SK-N-SH treated with all-trans-retinoic acid at 6 μM for 48 hours (cell line): Measurements from ENCODE around the gene PPP4R3A.

Experiments used
- ATAC-seq: fragments of 200-7000 bp; cut with Tn5 transposase; 3 replicates; pipeline ENCODE4 v1.9.1; 2020; ENCODE audit warnings: mild to moderate bottlenecking, moderate library complexity
- ARNTL ChIP-seq: fragments of 450-650 bp; formaldehyde crosslinking; IDR thresholded peaks from 2 replicates; pipeline ENCODE4 v1.5.0; 2020; ENCODE audit warnings: low read depth, mild to moderate bottlenecking, moderate library complexity, borderline replicate concordance
- BACH2 ChIP-seq: fragments of 250-450 bp; sonication (Bioruptor Pico); IDR thresholded peaks from 2 replicates; pipeline ENCODE4 v1.9.0; 2021; ENCODE audit warnings: mild to moderate bottlenecking, borderline replicate concordance
- CSDC2 ChIP-seq: fragments of 250-450 bp; sonication (Bioruptor Pico); IDR thresholded peaks from 2 replicates; pipeline ENCODE4 v1.5.0; 2020; ENCODE audit warnings: mild to moderate bottlenecking, moderate library complexity
- ESRRG ChIP-seq: fragments of 250-450 bp; sonication (Bioruptor Pico); IDR thresholded peaks from 2 replicates; pipeline ENCODE4 v1.6.1; 2021; ENCODE audit warnings: mild to moderate bottlenecking
- GLIS3 ChIP-seq: fragments of 250-450 bp; sonication (Bioruptor Pico); IDR thresholded peaks from 2 replicates; pipeline ENCODE4 v1.5.0; 2020; ENCODE audit warnings: mild to moderate bottlenecking, moderate library complexity
- ISL1 ChIP-seq: fragments of 250-450 bp; sonication (Bioruptor Pico); IDR thresholded peaks from 2 replicates; pipeline ENCODE4 v2.1.2; 2022; ENCODE audit warnings: mild to moderate bottlenecking, moderate library complexity
- OSR1 ChIP-seq: fragments of 250-450 bp; sonication (Bioruptor Pico); IDR thresholded peaks from 2 replicates; pipeline ENCODE4 v1.8.0; 2022; ENCODE audit warnings: moderate library complexity, mild to moderate bottlenecking, inconsistent platforms
- PPARA ChIP-seq: fragments of 250-450 bp; sonication (Bioruptor Pico); IDR thresholded peaks from 2 replicates; pipeline ENCODE4 v1.5.0; 2020; ENCODE audit warnings: mild to moderate bottlenecking, borderline replicate concordance
- RARB ChIP-seq: fragments of 250-450 bp; sonication (Bioruptor Pico); IDR thresholded peaks from 2 replicates; pipeline ENCODE4 v1.8.0; 2021; ENCODE audit warnings: mild to moderate bottlenecking, moderate library complexity
- SNAI2 ChIP-seq: fragments of 250-450 bp; sonication (Bioruptor Pico); IDR thresholded peaks from 2 replicates; pipeline ENCODE4 v1.5.0; 2020; ENCODE audit warnings: mild to moderate bottlenecking, moderate library complexity
- TCF4 ChIP-seq: fragments of 250-450 bp; sonication (Bioruptor Pico); IDR thresholded peaks from 2 replicates; pipeline ENCODE4 v1.8.0; 2021; ENCODE audit warnings: mild to moderate bottlenecking, moderate library complexity, borderline replicate concordance
- TOX ChIP-seq: fragments of 250-450 bp; sonication (Bioruptor Pico); IDR thresholded peaks from 2 replicates; pipeline ENCODE4 v1.8.0; 2021; ENCODE audit warnings: mild to moderate bottlenecking, moderate library complexity, borderline replicate concordance
- ZC3H10 ChIP-seq: fragments of 250-450 bp; sonication (Bioruptor Pico); IDR thresholded peaks from 2 replicates; pipeline ENCODE4 v1.5.1; 2021; ENCODE audit warnings: mild to moderate bottlenecking, moderate library complexity
- ZFP3 ChIP-seq: fragments of 250-450 bp; sonication (Bioruptor Pico); IDR thresholded peaks from 2 replicates; pipeline ENCODE4 v1.5.0; 2020; ENCODE audit warnings: mild to moderate bottlenecking, moderate library complexity
- ZFP30 ChIP-seq: fragments of 450-650 bp; formaldehyde crosslinking; IDR thresholded peaks from 2 replicates; pipeline ENCODE4 v1.5.0; 2022; ENCODE audit warnings: mild to moderate bottlenecking, moderate library complexity
- ZNF565 ChIP-seq: fragments of 450-650 bp; formaldehyde crosslinking; conservative IDR thresholded peaks from 2 replicates; pipeline ENCODE4 v1.5.0; 2020; ENCODE audit warnings: low read depth, mild to moderate bottlenecking, moderate library complexity
- ZNF70 ChIP-seq: fragments of 450-650 bp; formaldehyde crosslinking; IDR thresholded peaks from 2 replicates; pipeline ENCODE4 v1.5.0; 2020; ENCODE audit warnings: mild to moderate bottlenecking, moderate library complexity
- ZNF8 ChIP-seq: fragments of 450-650 bp; formaldehyde crosslinking; IDR thresholded peaks from 2 replicates; pipeline ENCODE4 v1.5.0; 2020; ENCODE audit warnings: mild to moderate bottlenecking, moderate library complexity
- TF ChIP-seq, protein P1 (sequence below): fragments of 250-450 bp; sonication (Bioruptor Pico); IDR thresholded peaks from 2 replicates; pipeline ENCODE4 v1.5.1; 2021; ENCODE audit warnings: mild to moderate bottlenecking, moderate library complexity
- TF ChIP-seq, protein P2 (sequence below): fragments of 250-450 bp; sonication (Bioruptor Pico); IDR thresholded peaks from 2 replicates; pipeline ENCODE4 v1.5.1; 2020; ENCODE audit warnings: low read depth, mild to moderate bottlenecking, moderate library complexity
- TF ChIP-seq, protein P3 (sequence below): fragments of 250-450 bp; sonication (Bioruptor Pico); IDR thresholded peaks from 2 replicates; pipeline ENCODE4 v1.5.0; 2020; ENCODE audit warnings: mild to moderate bottlenecking, moderate library complexity
- TF ChIP-seq, protein P4 (sequence below): fragments of 250-450 bp; sonication (Bioruptor Pico); IDR thresholded peaks from 2 replicates; pipeline ENCODE4 v1.8.0; 2021; ENCODE audit warnings: low read depth, mild to moderate bottlenecking, moderate library complexity, borderline replicate concordance

The PPP4R3A gene

DNA sequence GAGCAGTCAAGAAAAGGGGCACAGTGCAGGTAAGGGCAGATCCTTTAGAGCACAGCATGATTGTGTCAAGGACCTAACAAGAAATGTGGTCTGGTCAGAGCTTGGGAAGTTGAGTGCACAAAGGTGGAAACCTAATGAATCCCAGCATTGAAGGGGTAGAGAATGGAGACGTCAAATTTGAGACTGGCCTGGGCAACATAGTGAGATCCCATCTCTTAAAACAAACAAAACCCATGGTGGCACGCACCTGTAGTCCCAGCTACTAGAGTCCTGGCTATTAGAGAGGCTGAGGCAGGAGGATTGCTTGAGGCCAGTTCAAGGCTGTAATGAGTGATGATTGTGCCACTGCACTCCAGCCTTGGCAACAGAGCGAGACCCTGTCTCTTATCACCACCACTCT is 55.5 kb downstream of the PPP4R3A start:
- TF ChIP-seq BACH2 (no peak), TOX (CRISPR knock-in tag) (no peak), ISL1 (CRISPR knock-in tag) (no peak), ZNF70 (CRISPR knock-in tag) (no peak), ARNTL (CRISPR knock-in tag) (no peak), GLIS3 (CRISPR knock-in tag) (no peak), RARB (CRISPR knock-in tag) (no peak), PPARA (CRISPR knock-in tag) (no peak), ZNF8 (no peak), TCF4 (CRISPR knock-in tag) (no peak), ZNF565 (CRISPR knock-in tag) (no peak), SNAI2 (CRISPR knock-in tag) (no peak), ZC3H10 (CRISPR knock-in tag) (no peak)
- TF ChIP-seq, protein P1, sequence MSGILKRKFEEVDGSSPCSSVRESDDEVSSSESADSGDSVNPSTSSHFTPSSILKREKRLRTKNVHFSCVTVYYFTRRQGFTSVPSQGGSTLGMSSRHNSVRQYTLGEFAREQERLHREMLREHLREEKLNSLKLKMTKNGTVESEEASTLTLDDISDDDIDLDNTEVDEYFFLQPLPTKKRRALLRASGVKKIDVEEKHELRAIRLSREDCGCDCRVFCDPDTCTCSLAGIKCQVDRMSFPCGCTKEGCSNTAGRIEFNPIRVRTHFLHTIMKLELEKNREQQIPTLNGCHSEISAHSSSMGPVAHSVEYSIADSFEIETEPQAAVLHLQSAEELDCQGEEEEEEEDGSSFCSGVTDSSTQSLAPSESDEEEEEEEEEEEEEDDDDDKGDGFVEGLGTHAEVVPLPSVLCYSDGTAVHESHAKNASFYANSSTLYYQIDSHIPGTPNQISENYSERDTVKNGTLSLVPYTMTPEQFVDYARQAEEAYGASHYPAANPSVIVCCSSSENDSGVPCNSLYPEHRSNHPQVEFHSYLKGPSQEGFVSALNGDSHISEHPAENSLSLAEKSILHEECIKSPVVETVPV, result no peak
- TF ChIP-seq, protein P2, sequence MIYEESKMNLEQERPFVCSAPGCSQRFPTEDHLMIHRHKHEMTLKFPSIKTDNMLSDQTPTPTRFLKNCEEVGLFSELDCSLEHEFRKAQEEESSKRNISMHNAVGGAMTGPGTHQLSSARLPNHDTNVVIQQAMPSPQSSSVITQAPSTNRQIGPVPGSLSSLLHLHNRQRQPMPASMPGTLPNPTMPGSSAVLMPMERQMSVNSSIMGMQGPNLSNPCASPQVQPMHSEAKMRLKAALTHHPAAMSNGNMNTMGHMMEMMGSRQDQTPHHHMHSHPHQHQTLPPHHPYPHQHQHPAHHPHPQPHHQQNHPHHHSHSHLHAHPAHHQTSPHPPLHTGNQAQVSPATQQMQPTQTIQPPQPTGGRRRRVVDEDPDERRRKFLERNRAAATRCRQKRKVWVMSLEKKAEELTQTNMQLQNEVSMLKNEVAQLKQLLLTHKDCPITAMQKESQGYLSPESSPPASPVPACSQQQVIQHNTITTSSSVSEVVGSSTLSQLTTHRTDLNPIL (CRISPR knock-in tag), result no peak
- ATAC-seq, result no peak

DNA sequence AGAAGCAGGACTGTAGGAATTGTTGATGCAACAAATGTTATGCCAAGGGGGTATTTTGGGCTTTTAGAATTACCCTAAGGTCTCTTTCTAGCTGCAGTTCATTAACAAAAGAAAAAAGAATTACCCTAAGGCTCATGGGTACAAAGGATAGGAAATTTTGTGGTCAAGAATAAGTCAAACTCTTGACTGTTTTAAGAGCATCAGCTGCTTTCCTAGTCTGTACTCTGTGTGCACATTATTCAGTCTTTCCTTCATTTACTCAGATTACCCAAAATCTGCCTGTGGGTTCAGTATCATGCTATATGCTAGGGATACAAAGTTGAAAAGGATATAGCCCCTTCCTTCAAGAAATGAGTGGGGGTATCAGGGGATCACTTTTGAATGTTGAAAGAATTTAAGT is 56.0 kb downstream of the PPP4R3A start:
- TF ChIP-seq TCF4 (CRISPR knock-in tag) (no peak), ZNF8 (no peak), TOX (CRISPR knock-in tag) (no peak), BACH2 (no peak), ISL1 (CRISPR knock-in tag) (no peak), ZFP3 (no peak), ESRRG (CRISPR knock-in tag) (no peak)
- TF ChIP-seq, protein P3, sequence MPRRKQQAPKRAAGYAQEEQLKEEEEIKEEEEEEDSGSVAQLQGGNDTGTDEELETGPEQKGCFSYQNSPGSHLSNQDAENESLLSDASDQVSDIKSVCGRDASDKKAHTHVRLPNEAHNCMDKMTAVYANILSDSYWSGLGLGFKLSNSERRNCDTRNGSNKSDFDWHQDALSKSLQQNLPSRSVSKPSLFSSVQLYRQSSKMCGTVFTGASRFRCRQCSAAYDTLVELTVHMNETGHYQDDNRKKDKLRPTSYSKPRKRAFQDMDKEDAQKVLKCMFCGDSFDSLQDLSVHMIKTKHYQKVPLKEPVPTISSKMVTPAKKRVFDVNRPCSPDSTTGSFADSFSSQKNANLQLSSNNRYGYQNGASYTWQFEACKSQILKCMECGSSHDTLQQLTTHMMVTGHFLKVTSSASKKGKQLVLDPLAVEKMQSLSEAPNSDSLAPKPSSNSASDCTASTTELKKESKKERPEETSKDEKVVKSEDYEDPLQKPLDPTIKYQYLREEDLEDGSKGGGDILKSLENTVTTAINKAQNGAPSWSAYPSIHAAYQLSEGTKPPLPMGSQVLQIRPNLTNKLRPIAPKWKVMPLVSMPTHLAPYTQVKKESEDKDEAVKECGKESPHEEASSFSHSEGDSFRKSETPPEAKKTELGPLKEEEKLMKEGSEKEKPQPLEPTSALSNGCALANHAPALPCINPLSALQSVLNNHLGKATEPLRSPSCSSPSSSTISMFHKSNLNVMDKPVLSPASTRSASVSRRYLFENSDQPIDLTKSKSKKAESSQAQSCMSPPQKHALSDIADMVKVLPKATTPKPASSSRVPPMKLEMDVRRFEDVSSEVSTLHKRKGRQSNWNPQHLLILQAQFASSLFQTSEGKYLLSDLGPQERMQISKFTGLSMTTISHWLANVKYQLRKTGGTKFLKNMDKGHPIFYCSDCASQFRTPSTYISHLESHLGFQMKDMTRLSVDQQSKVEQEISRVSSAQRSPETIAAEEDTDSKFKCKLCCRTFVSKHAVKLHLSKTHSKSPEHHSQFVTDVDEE (CRISPR knock-in tag), result no peak
- no peak for ATAC-seq

DNA sequence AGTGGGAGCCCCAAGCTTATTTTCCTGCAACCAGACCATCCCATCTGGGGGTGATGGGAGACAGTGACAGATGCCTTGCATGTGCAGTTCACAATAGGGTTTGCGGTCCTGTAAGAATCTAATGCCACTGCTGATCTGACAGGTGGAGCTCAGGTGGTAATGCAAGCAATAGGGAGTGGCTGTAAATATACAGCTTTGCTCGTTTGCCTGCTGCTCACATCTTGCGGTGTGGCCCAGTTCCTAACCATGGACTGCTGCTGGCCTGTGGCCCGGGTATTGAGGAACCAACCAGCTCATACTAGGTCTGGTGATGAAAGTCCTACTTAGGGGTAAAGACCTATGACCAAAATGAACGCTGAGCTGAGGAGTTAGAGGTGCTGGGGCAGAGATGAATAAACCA is 56.4 kb downstream of the PPP4R3A start:
- ATAC-seq, result no peak
- TF ChIP-seq, protein P1, result no peak
- no peak for TF ChIP-seq ZFP3
- no peak for TF ChIP-seq BACH2
- no peak for TF ChIP-seq GLIS3 (CRISPR knock-in tag)
- TF ChIP-seq ZC3H10 (CRISPR knock-in tag), result no peak
- no peak for TF ChIP-seq ZNF70 (CRISPR knock-in tag)
- TF ChIP-seq RARB (CRISPR knock-in tag), result no peak
- TF ChIP-seq TOX (CRISPR knock-in tag), result no peak
- no peak for TF ChIP-seq PPARA (CRISPR knock-in tag)
- TF ChIP-seq, protein P3 (CRISPR knock-in tag), result no peak
- no peak for TF ChIP-seq CSDC2 (CRISPR knock-in tag)
- TF ChIP-seq, protein P2 (CRISPR knock-in tag), result no peak
- no peak for TF ChIP-seq SNAI2 (CRISPR knock-in tag)
- TF ChIP-seq OSR1 (CRISPR knock-in tag), result no peak
- no peak for TF ChIP-seq ESRRG (CRISPR knock-in tag)
- TF ChIP-seq, protein P4, sequence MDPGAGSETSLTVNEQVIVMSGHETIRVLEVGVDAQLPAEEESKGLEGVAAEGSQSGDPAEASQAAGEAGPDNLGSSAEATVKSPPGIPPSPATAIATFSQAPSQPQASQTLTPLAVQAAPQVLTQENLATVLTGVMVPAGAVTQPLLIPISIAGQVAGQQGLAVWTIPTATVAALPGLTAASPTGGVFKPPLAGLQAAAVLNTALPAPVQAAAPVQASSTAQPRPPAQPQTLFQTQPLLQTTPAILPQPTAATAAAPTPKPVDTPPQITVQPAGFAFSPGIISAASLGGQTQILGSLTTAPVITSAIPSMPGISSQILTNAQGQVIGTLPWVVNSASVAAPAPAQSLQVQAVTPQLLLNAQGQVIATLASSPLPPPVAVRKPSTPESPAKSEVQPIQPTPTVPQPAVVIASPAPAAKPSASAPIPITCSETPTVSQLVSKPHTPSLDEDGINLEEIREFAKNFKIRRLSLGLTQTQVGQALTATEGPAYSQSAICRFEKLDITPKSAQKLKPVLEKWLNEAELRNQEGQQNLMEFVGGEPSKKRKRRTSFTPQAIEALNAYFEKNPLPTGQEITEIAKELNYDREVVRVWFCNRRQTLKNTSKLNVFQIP (CRISPR knock-in tag), result no peak
- TF ChIP-seq ZFP30 (CRISPR knock-in tag), result no peak
